HG02884 (cell line): ENCODE data around the gene LRP2.

Experiments used
- ATAC-seq: cut with Tn5 transposase; IDR thresholded peaks from one replicate; pipeline ENCODE4 v1.9.1; 2021; ENCODE audit warnings: mild to moderate bottlenecking, moderate library complexity; ENCODE audit not compliant: unreplicated experiment

LRP2 gene

GRCh38 chr2:169247211-169247610 lies 115.1 kb downstream of the LRP2 start:
- no peak for ATAC-seq

- no peak for ATAC-seq
Measured at GRCh38 chr2:169240405-169240804, 121.9 kb downstream of the LRP2 start.

- no peak for ATAC-seq
Measured at GRCh38 chr2:169237939-169238338, 124.4 kb downstream of the LRP2 start.

GRCh38 chr2:169237286-169237685 lies 125.0 kb downstream of the LRP2 start:
- ATAC-seq, result no peak

GRCh38 chr2:169232551-169233154 lies 129.7 kb downstream of the LRP2 start:
- no peak for ATAC-seq

DNA sequence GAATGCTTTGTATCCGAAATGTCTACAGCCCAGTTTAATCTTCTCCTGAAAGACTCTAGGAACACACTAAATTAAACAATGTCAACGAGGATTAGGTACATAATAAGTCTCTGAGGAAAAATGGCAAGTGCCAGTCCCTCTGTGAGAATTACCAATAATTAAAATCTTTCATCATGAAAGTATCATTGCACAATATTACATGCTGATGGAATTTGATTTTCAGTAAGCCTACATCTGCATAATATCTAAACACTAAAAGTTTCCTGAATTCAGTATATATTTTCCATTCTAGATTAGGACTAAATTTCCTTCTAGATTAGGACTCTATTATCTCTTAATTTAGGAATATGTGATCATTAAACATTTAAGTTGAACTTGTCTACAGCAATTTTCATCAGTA lies 132.1 kb downstream of the LRP2 start:
- ATAC-seq, result no peak

GRCh38 chr2:169229590-169229989 lies 132.7 kb downstream of the LRP2 start:
- ATAC-seq, result no peak

DNA sequence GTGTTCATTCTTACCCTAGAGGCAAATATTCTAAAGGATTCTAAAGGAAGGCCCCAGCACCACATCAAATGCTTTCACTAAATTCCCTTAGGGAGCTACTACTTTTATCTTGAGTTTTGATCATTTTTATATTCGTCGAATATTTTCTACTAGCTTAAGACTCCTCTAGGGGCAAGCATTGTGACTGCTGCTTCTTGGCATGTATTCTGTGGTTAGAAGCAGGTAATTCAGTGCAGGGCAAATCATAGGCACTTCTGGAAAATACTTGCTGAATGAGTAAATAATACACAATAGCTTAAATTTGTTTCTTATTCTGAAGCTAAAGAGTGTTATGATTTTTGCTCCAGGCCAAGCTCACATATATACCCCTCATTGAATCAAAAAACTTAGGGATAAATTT lies 136.4 kb downstream of the LRP2 start:
- no peak for ATAC-seq

DNA sequence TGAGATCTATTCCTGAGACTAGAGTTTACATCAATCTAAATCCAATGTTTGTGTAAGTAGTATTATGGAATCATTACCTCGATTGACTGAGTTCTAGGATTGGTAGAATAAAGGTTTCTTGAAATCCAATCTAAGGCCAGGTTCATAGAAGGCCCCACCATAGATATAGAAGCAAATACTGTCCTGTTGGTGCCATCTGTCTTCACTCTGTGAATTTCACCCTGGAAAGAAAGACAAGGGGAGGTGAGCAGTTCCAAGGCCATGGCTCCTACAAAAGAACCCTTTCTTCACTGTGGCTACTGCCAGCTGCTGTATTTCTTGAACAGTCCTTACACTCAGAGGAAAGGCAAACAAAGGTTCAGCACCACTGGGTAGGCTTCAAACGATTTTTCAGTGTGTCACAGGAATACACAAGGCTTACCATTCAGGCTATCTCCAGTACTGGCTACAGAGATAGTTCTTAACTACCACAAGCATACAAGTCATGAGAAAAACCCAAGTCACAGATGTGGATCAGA lies 137.0 kb downstream of the LRP2 start:
- no peak for ATAC-seq

DNA sequence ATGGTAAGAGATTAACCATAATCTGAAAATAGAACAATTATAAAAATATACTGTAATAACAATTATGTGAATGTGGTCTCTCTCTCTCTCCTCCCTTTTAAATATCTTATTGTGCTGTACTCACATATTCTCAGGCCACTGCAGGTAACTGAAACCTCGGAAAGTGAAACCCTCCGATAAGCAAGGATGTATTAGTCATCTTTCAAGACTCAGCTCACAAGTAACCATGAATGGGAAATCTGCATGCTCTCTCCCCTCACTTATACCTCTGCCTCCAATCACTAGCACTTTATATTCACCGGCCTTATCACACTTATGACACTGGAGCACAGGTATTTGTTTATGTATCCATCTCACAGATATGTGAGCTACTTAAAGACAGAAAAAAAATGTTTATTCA lies 139.7 kb downstream of the LRP2 start:
- no peak for ATAC-seq

DNA sequence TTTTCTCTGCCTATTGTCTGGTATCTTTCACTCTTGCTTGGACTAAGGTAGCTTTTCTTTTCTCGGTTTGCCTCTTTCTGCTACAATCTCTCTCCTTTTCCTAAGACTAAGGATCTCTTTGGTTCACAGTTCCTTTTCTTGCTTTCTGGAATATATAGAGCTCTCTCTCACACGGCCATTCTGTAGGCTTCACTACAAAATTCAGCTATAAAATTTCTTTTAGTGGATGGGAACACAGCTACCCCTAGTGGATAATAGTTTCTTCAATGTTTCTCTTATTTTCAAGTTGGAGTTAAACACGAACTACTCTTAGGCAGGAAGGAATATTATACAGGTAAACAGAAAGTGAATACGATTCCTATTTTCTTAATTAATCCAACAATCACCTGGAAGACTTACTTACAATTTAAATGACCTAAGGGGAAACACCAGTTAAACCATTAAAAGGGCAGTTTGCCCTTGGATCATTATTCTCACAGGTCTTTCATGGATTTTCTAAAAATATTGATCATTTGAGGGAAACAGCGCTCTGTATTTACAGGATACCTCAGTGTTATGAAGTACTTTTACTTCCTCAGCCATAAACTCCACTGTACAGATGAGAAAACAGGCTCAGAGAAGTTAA lies 140.5 kb downstream of the LRP2 start:
- ATAC-seq, result no peak

- ATAC-seq, result no peak
Measured at GRCh38 chr2:169210917-169211316, 151.4 kb downstream of the LRP2 start.

GRCh38 chr2:169208026-169208425 lies 154.3 kb downstream of the LRP2 start:
- no peak for ATAC-seq

DNA sequence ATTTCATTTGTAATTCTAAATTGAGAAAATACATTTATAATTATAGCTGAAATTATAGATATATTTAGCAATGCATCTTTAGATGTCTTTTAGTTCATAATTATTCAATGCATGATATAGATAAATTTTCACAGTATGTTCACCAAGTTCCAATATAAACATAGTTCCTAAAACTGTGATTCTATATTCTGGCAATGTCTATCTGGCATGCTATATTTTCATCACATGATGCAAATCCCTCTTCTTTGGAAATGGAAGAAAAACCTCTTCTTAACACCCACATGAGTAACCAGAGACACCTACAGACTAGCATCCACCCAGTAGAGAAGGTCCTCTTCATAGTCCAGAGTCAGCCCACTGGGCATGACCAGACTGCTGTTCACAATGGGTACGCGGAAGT lies 157.2 kb downstream of the LRP2 start:
- no peak for ATAC-seq

DNA sequence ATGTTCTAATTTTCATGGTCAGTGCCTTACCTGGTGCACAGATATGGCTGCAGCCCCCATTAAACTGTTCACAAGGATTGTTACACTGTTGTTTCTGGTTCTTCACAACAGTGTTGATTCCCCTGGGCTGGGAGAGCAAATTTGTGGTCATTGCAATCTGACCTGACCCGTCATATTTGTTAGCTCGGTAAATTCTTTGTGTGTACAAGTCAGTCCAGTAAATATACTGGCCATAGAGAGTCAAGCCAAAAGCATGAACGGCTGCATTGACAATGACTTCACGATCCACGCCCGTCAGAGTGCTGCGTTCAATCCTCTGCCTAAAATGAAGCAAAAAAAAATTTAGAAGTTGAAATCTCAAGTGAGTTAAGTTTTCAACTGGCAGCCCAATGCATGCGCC lies 158.4 kb downstream of the LRP2 start:
- no peak for ATAC-seq

GRCh38 chr2:169200756-169201155 lies 161.6 kb downstream of the LRP2 start:
- ATAC-seq, result no peak

- ATAC-seq, result no peak
Measured at GRCh38 chr2:169193618-169194017, 168.7 kb downstream of the LRP2 start.

GRCh38 chr2:169190197-169190775 lies 172.0 kb downstream of the LRP2 start:
- no peak for ATAC-seq

DNA sequence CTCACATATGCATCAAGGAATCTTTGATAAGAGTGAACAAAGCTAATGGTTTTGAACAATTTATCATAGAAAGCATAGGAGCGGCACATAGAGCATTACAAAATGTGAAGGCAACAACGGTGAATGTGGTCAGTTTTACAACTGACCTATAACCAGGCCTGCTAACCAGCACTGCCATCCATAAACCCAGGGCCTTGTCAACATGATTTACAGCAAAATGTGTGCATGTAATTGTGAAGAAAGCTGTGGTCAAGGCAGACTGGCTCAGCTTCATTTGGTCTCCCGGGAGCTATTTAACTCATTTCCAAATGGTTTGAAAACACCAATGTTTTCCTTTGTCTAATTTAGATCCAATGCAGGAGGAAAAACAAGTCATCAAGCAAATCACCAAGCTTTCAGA lies 173.2 kb downstream of the LRP2 start:
- ATAC-seq, result no peak

DNA sequence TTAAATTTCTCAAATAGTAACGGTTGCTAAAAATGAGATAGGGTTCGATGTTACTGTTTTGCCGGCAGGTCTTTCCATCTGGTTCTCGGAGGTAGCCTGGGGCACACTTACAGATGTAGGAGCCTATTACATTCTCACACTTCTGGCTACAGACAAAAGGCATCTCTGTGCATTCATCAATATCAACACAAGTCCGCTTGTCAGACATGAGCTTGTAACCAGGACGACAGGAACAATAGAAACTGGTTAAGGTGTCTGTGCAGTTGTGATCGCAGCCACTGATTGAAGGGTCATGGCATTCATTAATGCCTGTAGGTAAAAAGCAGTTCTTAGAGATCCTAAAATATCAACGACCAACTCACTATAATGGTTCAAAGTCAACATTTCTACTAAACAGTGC lies 176.6 kb downstream of the LRP2 start:
- ATAC-seq, result no peak

DNA sequence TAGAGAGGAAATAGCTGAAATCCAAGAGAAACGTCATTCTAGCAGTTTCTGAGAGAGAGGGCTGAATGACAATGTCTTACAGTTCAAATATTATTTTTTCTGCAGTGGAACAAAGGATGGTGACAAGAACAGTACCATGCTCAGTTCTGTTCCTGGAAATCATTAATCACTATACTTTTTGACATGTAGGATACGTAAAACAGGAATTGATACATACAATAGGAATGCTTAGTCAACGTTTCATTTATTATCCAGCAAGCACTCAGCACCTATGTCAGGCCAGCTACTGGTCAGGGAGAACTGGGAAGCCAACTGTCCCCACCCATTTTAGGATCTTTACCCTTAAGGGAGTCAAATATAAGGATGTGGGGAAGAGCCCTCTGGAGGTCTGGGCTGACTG lies 178.3 kb downstream of the LRP2 start:
- ATAC-seq, result no peak

GRCh38 chr2:169182573-169182972 lies 179.8 kb downstream of the LRP2 start:
- no peak for ATAC-seq
